ENCODE measurements around the gene VSTM4. TPM values are rescaled to one million over a fixed set of nuclear protein-coding genes. Genes with fewer than 3 reads are reported as not detected.

Gene VSTM4
- total RNA-seq, 6 experiments from 2014 or later = 0.05 to 0.24 (median 0.14) TPM; not detected in 1

- Mint-ChIP-seq H3K36me3 (ENCODE audit: low read depth) (no peaks in the 10 kb centered on the region), H3K4me1 (ENCODE audit: low read depth) (no peaks in the 10 kb centered on the region), H3K9me3 (no peaks in the 10 kb centered on the region), H3K27ac (no peak overlapping the region), H3K4me3 (no peak overlapping the region), H3K27me3 (ENCODE audit: insufficient read depth) (peaks cover 16% of the 10 kb centered on the region)
- no peak for DNase-seq
- TF ChIP-seq CTCF (IDR thresholded peaks at IDR 0.05) = no peak
Observed at GRCh38 chr10:49009199-49009979, 105.9 kb downstream of the VSTM4 start.

GRCh38 chr10:49008505-49009198 is 106.7 kb downstream of the VSTM4 start:
- peaks cover 16% of the 10 kb centered on the region for H3K27me3 Mint-ChIP-seq (ENCODE audit: insufficient read depth)
- H3K27ac Mint-ChIP-seq = no peak overlapping the region
- no peak for TF ChIP-seq CTCF (IDR thresholded peaks at IDR 0.05)
- no peaks in the 10 kb centered on the region for H3K4me1 Mint-ChIP-seq (ENCODE audit: low read depth)
- no peaks in the 10 kb centered on the region for H3K9me3 Mint-ChIP-seq
- H3K36me3 Mint-ChIP-seq (ENCODE audit: low read depth) = no peaks in the 10 kb centered on the region
- no peak overlapping the region for H3K4me3 Mint-ChIP-seq
- no peak for DNase-seq

GRCh38 chr10:49008091-49008490 is 107.2 kb downstream of the VSTM4 start:
- TF ChIP-seq CTCF (IDR thresholded peaks at IDR 0.05) = no peak

GRCh38 chr10:49007129-49007528 is 108.2 kb downstream of the VSTM4 start:
- H3K27me3 Mint-ChIP-seq (ENCODE audit: insufficient read depth) = peaks cover 13% of the 10 kb centered on the region
- no peaks in the 10 kb centered on the region for H3K9me3 Mint-ChIP-seq
- no peak overlapping the region for H3K27ac Mint-ChIP-seq
- H3K36me3 Mint-ChIP-seq (ENCODE audit: low read depth) = no peaks in the 10 kb centered on the region
- no peak overlapping the region for H3K4me3 Mint-ChIP-seq
- no peak for TF ChIP-seq CTCF (IDR thresholded peaks at IDR 0.05)
- no peak for DNase-seq
- no peaks in the 10 kb centered on the region for H3K4me1 Mint-ChIP-seq (ENCODE audit: low read depth)

More at GRCh38 chr10:49008091-49008490, 107.2 kb downstream of the VSTM4 start:
- H3K36me3 Mint-ChIP-seq (ENCODE audit: low read depth) = no peaks in the 10 kb centered on the region
- no peak for DNase-seq
- H3K4me3 Mint-ChIP-seq = no peak overlapping the region
- H3K9me3 Mint-ChIP-seq = no peaks in the 10 kb centered on the region
- H3K27ac Mint-ChIP-seq = no peak overlapping the region
- no peaks in the 10 kb centered on the region for H3K4me1 Mint-ChIP-seq (ENCODE audit: low read depth)
- H3K27me3 Mint-ChIP-seq (ENCODE audit: insufficient read depth) = peaks cover 16% of the 10 kb centered on the region

- no peak overlapping the region for H3K4me3 Mint-ChIP-seq
- no peak for DNase-seq
- no peaks in the 10 kb centered on the region for H3K9me3 Mint-ChIP-seq
- H3K27ac Mint-ChIP-seq = no peak overlapping the region
- TF ChIP-seq CTCF (IDR thresholded peaks at IDR 0.05) = no peak
- no peaks in the 10 kb centered on the region for H3K4me1 Mint-ChIP-seq (ENCODE audit: low read depth)
- H3K36me3 Mint-ChIP-seq (ENCODE audit: low read depth) = no peaks in the 10 kb centered on the region
- H3K27me3 Mint-ChIP-seq (ENCODE audit: insufficient read depth) = peaks cover 18% of the 10 kb centered on the region
Observed at GRCh38 chr10:49005270-49005669, 110.1 kb downstream of the VSTM4 start.
